Keratinocyte (primary cell): ENCODE measurements around the gene SERP2. TPM values are rescaled to one million over a fixed set of nuclear protein-coding genes. Genes with fewer than 3 reads are reported as not detected.

Experiments
- DNase-seq: peaks from one replicate; pipeline ENCODE4 v3.0.0-alpha.2; 2011; ENCODE audit warnings: low read depth, missing footprints, low spot score
- FAIRE-seq: peaks from 2 replicates; lab custom pipeline; 2011; peaks lifted over from hg19 to GRCh38; lab: Jason Lieb, UNC
- H2AFZ ChIP-seq: 2 replicates; pipeline ENCODE4 v1.6.0; 2012; ENCODE audit warnings: low read length, control low read depth, inconsistent platforms; ENCODE audit not compliant: control insufficient read depth
- H3K27ac ChIP-seq: 2 replicates; pipeline ENCODE4 v1.5.1; 2011; ENCODE audit warnings: low read length; ENCODE audit not compliant: control insufficient read depth, insufficient read depth
- H3K27me3 ChIP-seq: 3 replicates; pipeline ENCODE4 v1.6.0; 2011; ENCODE audit warnings: low read length; ENCODE audit not compliant: control insufficient read depth, insufficient read depth; ENCODE audit errors: extremely low read depth
- H3K36me3 ChIP-seq, 2 experiments: 2 replicates in 1 of 2; 3 replicates in 1 of 2; pipeline ENCODE4 v1.5.1; 2011; ENCODE audit warnings: low read length in 2 of 2, mild to moderate bottlenecking in 1 of 2; ENCODE audit not compliant: control insufficient read depth in 2 of 2, insufficient read depth in 2 of 2; ENCODE audit errors: extremely low read depth in 1 of 2
- H3K4me1 ChIP-seq: 3 replicates; pipeline ENCODE4 v1.5.1; 2011; ENCODE audit warnings: low read length; ENCODE audit not compliant: control insufficient read depth, insufficient read depth; ENCODE audit errors: extremely low read depth
- H3K4me2 ChIP-seq: 3 replicates; pipeline ENCODE4 v1.6.0; 2011; ENCODE audit warnings: low read depth, low read length; ENCODE audit not compliant: control insufficient read depth, insufficient read depth; ENCODE audit errors: extremely low read depth
- H3K4me3 ChIP-seq, 3 experiments: fragments of 200-600 bp in 1 of 3; sonication (generic) in 1 of 3; 2 replicates in 2 of 3; 3 replicates in 1 of 3; pipeline ENCODE4 v1.5.1; 2011 to 2016; ENCODE audit warnings: low read length in 3 of 3, mild to moderate bottlenecking in 3 of 3, control low read depth in 2 of 3, inconsistent platforms in 1 of 3, low read depth in 1 of 3, mixed read lengths in 1 of 3, mixed run types in 1 of 3, moderate library complexity in 1 of 3; ENCODE audit not compliant: control insufficient read depth in 2 of 3, insufficient read depth in 2 of 3; ENCODE audit errors: extremely low read depth in 1 of 3
- H3K79me2 ChIP-seq: 2 replicates; pipeline ENCODE4 v1.6.0; 2012; ENCODE audit warnings: low read length; ENCODE audit not compliant: control insufficient read depth, insufficient read depth
- H3K9ac ChIP-seq: 3 replicates; pipeline ENCODE4 v1.6.0; 2011; ENCODE audit warnings: low read length; ENCODE audit not compliant: control insufficient read depth, insufficient read depth; ENCODE audit errors: extremely low read depth
- H3K9me1 ChIP-seq: 3 replicates; pipeline ENCODE4 v1.6.0; 2011; ENCODE audit warnings: low read length; ENCODE audit not compliant: control insufficient read depth, insufficient read depth; ENCODE audit errors: extremely low read depth
- H3K9me3 ChIP-seq: 2 replicates; pipeline ENCODE4 v1.5.1; 2012; ENCODE audit warnings: low read depth, low read length; ENCODE audit not compliant: control insufficient read depth
- H4K20me1 ChIP-seq: 3 replicates; pipeline ENCODE4 v1.6.0; 2011; ENCODE audit warnings: low read length; ENCODE audit not compliant: control insufficient read depth, insufficient read depth; ENCODE audit errors: extremely low read depth
- CTCF ChIP-seq, 3 experiments: IDR thresholded peaks in 1 of 3; conservative IDR thresholded peaks in 1 of 3; optimal IDR thresholded peaks in 1 of 3; 2 replicates in 2 of 3; 3 replicates in 1 of 3; pipeline versions ENCODE3 to v1.5.1; 2011; ENCODE audit warnings: low read length in 3 of 3, mild to moderate bottlenecking in 3 of 3, moderate library complexity in 2 of 3, control low read depth in 1 of 3, inconsistent platforms in 1 of 3; ENCODE audit not compliant: insufficient read depth in 2 of 3; ENCODE audit errors: extremely low read depth in 1 of 3
- EZH2 ChIP-seq: IDR thresholded peaks from one replicate; pipeline ENCODE4 v1.6.1; 2012; ENCODE audit warnings: inconsistent platforms, mild to moderate bottlenecking, low read length, moderate library complexity
- dilution Hi-C: fragments of 300-500 bp; cut with MboI; formaldehyde crosslinking; loops from one replicate; pipeline ENCODE4 v1.7.0; 2020; ENCODE audit warnings: low sequenced_read_pairs; ENCODE audit not compliant: extremely low pct_ligation_motif_present
- polyA plus RNA-seq, 5 experiments: library from polyadenylated mRNA; depleted of rRNA in 3 of 5; stranded (reverse) in 3 of 5; stranded (forward) in 1 of 5; unstranded in 1 of 5; fragments of >200 nt; gene quantifications; 1 replicate in 1 of 5; 2 replicates in 3 of 5; 3 replicates in 1 of 5; pipeline versions ENCODE4 v1.2.1 to v1.2.3, GENCODE V29; 2011 to 2012; ENCODE audit warnings: missing spikeins in 2 of 5, low read depth in 1 of 5, low replicate concordance in 1 of 5

SERP2 gene
- polyA plus RNA-seq, 1 donor (not counting 4 experiments of a cell fraction or from before 2014, with no cell fraction given) = 0.45 TPM

GRCh38 chr13:44429311-44429710 is 55.7 kb downstream of the SERP2 start:
- no peak overlapping the region for H2AFZ ChIP-seq
- no peak overlapping the region for H3K4me3 ChIP-seq
- no peak overlapping the region for H3K4me2 ChIP-seq
- DNase-seq (no peak), FAIRE-seq (no peak)
- H3K9me3 ChIP-seq = no peaks in the 10 kb centered on the region
- peaks cover 5 to 15% of the 10 kb centered on the region in 2 experiments for H3K36me3 ChIP-seq
- TF ChIP-seq EZH2 (no peak), CTCF (optimal IDR thresholded peaks at IDR 0.05 in 1 of 3, IDR thresholded peaks at IDR 0.05 in 1 of 3, conservative IDR thresholded peaks at IDR 0.05 in 1 of 3; ENCODE audit: extremely low read depth in 1 of 3, insufficient read depth in 2 of 3, low read length in 3 of 3) (no peak)
- peaks cover 3% of the 10 kb centered on the region for H3K79me2 ChIP-seq
- H3K27me3 ChIP-seq = no peaks in the 10 kb centered on the region
- no peak overlapping the region for H3K9ac ChIP-seq
- no peak overlapping the region for H3K27ac ChIP-seq
- H3K4me1 ChIP-seq = peaks cover 4% of the 10 kb centered on the region
- H3K9me1 ChIP-seq = no peaks in the 10 kb centered on the region
- dilution Hi-C loops = loop anchor here (25.0 kb wide), 1 partner anchor 392 kb away; no protein-coding TSS in a partner anchor
- peaks cover 2% of the 10 kb centered on the region for H4K20me1 ChIP-seq

GRCh38 chr13:44431150-44431549 is 57.5 kb downstream of the SERP2 start:
- Histone ChIP-seq H3K4me3 (no peak overlapping the region), H3K79me2 (peaks cover 17% of the 10 kb centered on the region), H3K4me2 (no peak overlapping the region), H3K4me1 (peaks cover 8% of the 10 kb centered on the region), H3K9me3 (no peaks in the 10 kb centered on the region), H3K27me3 (no peaks in the 10 kb centered on the region), H2AFZ (no peak overlapping the region), H4K20me1 (peaks cover 2% of the 10 kb centered on the region), H3K27ac (no peak overlapping the region), H3K36me3 (peaks cover 7 to 21% of the 10 kb centered on the region in 2 experiments), H3K9me1 (no peaks in the 10 kb centered on the region), H3K9ac (no peak overlapping the region)
- dilution Hi-C loops = loop anchor here (25.0 kb wide), 1 partner anchor 394 kb away; no protein-coding TSS in a partner anchor
- no peak for TF ChIP-seq EZH2
- no peak for TF ChIP-seq CTCF (optimal IDR thresholded peaks at IDR 0.05 in 1 of 3, IDR thresholded peaks at IDR 0.05 in 1 of 3, conservative IDR thresholded peaks at IDR 0.05 in 1 of 3; ENCODE audit: extremely low read depth in 1 of 3, insufficient read depth in 2 of 3, low read length in 3 of 3)
- no peak for FAIRE-seq
- no peak for DNase-seq
